ENCODE data around the gene CSRP1. TPM values are rescaled to one million over a fixed set of nuclear protein-coding genes. Genes with fewer than 3 reads are reported as not detected.
A peak's percentile ranks its signal among the peaks of the same experiment; 100 is the strongest.

Gene CSRP1
- total and polyA plus RNA-seq, 9 of the 15 experiments (the other 6 are each of a cell fraction or from before 2014, with no cell fraction given) = 6.8 to 39.4 (median 23.7) TPM

GRCh38 chr1:201447903-201448871 is 58.7 kb downstream of the CSRP1 start (continued):
- TF ChIP-seq ZNF511 (CRISPR knock-in tag; IDR thresholded peaks at IDR 0.05) (peak; percentile 53; the same call in 1 of the 2 replicates), CCNT2 (IDR thresholded peaks at IDR 0.05; ENCODE audit: borderline replicate concordance, extremely low read depth, insufficient read length, low read depth, low read length) (no peak), NRF1 (conservative IDR thresholded peaks at IDR 0.05 in 1 of 2, IDR thresholded peaks at IDR 0.05 in 1 of 2) (no peak; a peak in 1 of 4 replicates), EP400 (IDR thresholded peaks at IDR 0.05) (no peak)
- TF ChIP-seq, protein P1, sequence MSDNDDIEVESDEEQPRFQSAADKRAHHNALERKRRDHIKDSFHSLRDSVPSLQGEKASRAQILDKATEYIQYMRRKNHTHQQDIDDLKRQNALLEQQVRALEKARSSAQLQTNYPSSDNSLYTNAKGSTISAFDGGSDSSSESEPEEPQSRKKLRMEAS (CRISPR knock-in tag; IDR thresholded peaks at IDR 0.05) = peak; percentile 31; the same call in 1 of the 2 replicates

- no peaks in the 10 kb centered on the region for H3K79me2 ChIP-seq (ENCODE audit: control insufficient read depth, insufficient read depth, low read length)
- no peak overlapping the region for H3K27ac ChIP-seq (ENCODE audit: extremely low read depth, low read depth, low read length)
- 3% methylated on average over 6 of the region's 6 CpGs for WGBS (ENCODE audit: insufficient coverage, low coverage, missing lambda C conversion rate)
- H3K9me3 ChIP-seq (replicated peaks; ENCODE audit: control insufficient read depth, insufficient read depth, low read depth, low read length) = no peaks in the 10 kb centered on the region
- TF ChIP-seq TCF7 (IDR thresholded peaks at IDR 0.05; ENCODE audit: borderline replicate concordance) (no peak), HIVEP1 (CRISPR knock-in tag; IDR thresholded peaks at IDR 0.05) (no peak), ZNF174 (CRISPR knock-in tag; IDR thresholded peaks at IDR 0.05) (no peak), NR2C1 (IDR thresholded peaks at IDR 0.05) (no peak), NR2C1 (tag; IDR thresholded peaks at IDR 0.05) (no peak), MEF2A (IDR thresholded peaks at IDR 0.05; ENCODE audit: control insufficient read depth, low read depth, low read length) (no peak), KHSRP (IDR thresholded peaks at IDR 0.05) (no peak)
- peaks cover 0 to 7% of the 10 kb centered on the region in 2 experiments; a peak in 2 of 5 replicates for H3K4me1 ChIP-seq (replicated peaks in 1 of 2; ENCODE audit: control insufficient read depth in 2 of 2, insufficient read depth in 2 of 2, low read length in 2 of 2)
- in situ Hi-C loops (cut with MboI) (loop anchor here (5.0 kb wide), 1 partner anchor 67 kb away; no protein-coding TSS in a partner anchor), intact Hi-C loops (cut with micrococcal nuclease) (loop anchor here (10.0 kb wide), 1 partner anchor 349 kb away; no protein-coding TSS in a partner anchor)
- H3K27me3 ChIP-seq (ENCODE audit: control insufficient read depth in 2 of 2, insufficient read depth in 2 of 2, low read length in 2 of 2) = peaks cover 8 to 19% of the 10 kb centered on the region in 2 experiments; a peak in 4 of 5 replicates
- no peaks in the 10 kb centered on the region for H3K9me1 ChIP-seq (ENCODE audit: control insufficient read depth, insufficient read depth, low read length)
- FAIRE-seq (no peak), ATAC-seq (no peak), DNase-seq (ENCODE audit: extremely low read depth in 1 of 4, low spot score in 3 of 4) (no peak)
- ChIA-PET CTCF (ENCODE audit: low intra/inter-chr PET ratio) (interaction anchor here (8.0 kb wide), 1 partner anchor 36 kb away, joined by 90 read pairs; no protein-coding TSS in a partner anchor), POLR2A (interaction anchor here (0.7 to 1.2 kb wide), 6 partner anchors 9 to 246 kb away, joined by 3 read pairs; no protein-coding TSS in a partner anchor)
- no peak overlapping the region for H2AFZ ChIP-seq (ENCODE audit: low read depth, low read length)
- no TSS peak for BruUV-seq (replicated peaks)
- H4K20me1 ChIP-seq (replicated peaks; ENCODE audit: control insufficient read depth, insufficient read depth, low read length) = no peaks in the 10 kb centered on the region
- H3K9ac ChIP-seq (ENCODE audit: insufficient read depth in 1 of 2, low read depth in 2 of 2, low read length in 2 of 2) = no peak overlapping the region
- no peak overlapping the region for H3K4me3 ChIP-seq
- no peaks in the 10 kb centered on the region for H3K36me3 ChIP-seq (ENCODE audit: control insufficient read depth, insufficient read depth, low read length)
- H3K4me2 ChIP-seq (ENCODE audit: insufficient read depth, low read length) = no peak overlapping the region
Observed at GRCh38 chr1:201445310-201445709, 61.6 kb downstream of the CSRP1 start.
